Stimulated activated CD4-positive, alpha-beta T cell treated with anti-CD3 and anti-CD28 coated beads, Interleukin-12 subunit alpha, Interleukin-12 subunit beta, amount 100 ng/mL, for 24 hours (primary cell): Measurements from ENCODE around the gene FBXL17.

ENCODE experiments used
- DNase-seq, 2 experiments: peaks; one replicate each; pipeline ENCODE4 v3.0.0-alpha.2; 2020; ENCODE audit warnings: low read depth in 2 of 2

FBXL17 gene

GRCh38 chr5:108373426-108373825 lies 8.5 kb downstream of the FBXL17 start:
- DNase-seq = no peak

GRCh38 chr5:108372369-108372768 lies 9.5 kb downstream of the FBXL17 start:
- no peak for DNase-seq

GRCh38 chr5:108371263-108371662 lies 10.6 kb downstream of the FBXL17 start:
- DNase-seq = no peak

- no peak for DNase-seq
These were observed 12.7 kb downstream of the FBXL17 start for GRCh38 chr5:108369167-108369566.

- DNase-seq = no peak
These were observed 14.1 kb downstream of the FBXL17 start for GRCh38 chr5:108367679-108368334.

GRCh38 chr5:108366500-108366899 lies 15.4 kb downstream of the FBXL17 start:
- DNase-seq = no peak

GRCh38 chr5:108361771-108362170 lies 20.1 kb downstream of the FBXL17 start:
- DNase-seq = no peak

- no peak for DNase-seq
These were observed 20.7 kb downstream of the FBXL17 start for GRCh38 chr5:108361239-108361638.

- no peak for DNase-seq
These were observed 21.6 kb downstream of the FBXL17 start for GRCh38 chr5:108360280-108360679.

- DNase-seq = no peak
These were observed 25.6 kb downstream of the FBXL17 start for GRCh38 chr5:108356286-108356685.

GRCh38 chr5:108353087-108353486 lies 28.8 kb downstream of the FBXL17 start:
- DNase-seq = no peak

GRCh38 chr5:108345541-108346171 lies 36.2 kb downstream of the FBXL17 start:
- DNase-seq = no peak

- no peak for DNase-seq
These were observed 37.6 kb downstream of the FBXL17 start for GRCh38 chr5:108344103-108344822.

- no peak for DNase-seq
These were observed 40.0 kb downstream of the FBXL17 start for GRCh38 chr5:108341866-108342265.

- no peak for DNase-seq
These were observed 41.8 kb downstream of the FBXL17 start for GRCh38 chr5:108340131-108340530.

GRCh38 chr5:108339220-108339619 lies 42.7 kb downstream of the FBXL17 start:
- DNase-seq = no peak

- no peak for DNase-seq
These were observed 47.7 kb downstream of the FBXL17 start for GRCh38 chr5:108334225-108334624.

- no peak for DNase-seq
These were observed 54.9 kb downstream of the FBXL17 start for GRCh38 chr5:108326982-108327381.

GRCh38 chr5:108324886-108325285 lies 57.0 kb downstream of the FBXL17 start:
- DNase-seq = no peak

GRCh38 chr5:108321341-108321740 lies 60.6 kb downstream of the FBXL17 start:
- no peak for DNase-seq

GRCh38 chr5:108320231-108320630 lies 61.7 kb downstream of the FBXL17 start:
- DNase-seq = no peak

GRCh38 chr5:108315829-108316228 lies 66.1 kb downstream of the FBXL17 start:
- no peak for DNase-seq

- DNase-seq = no peak
These were observed 69.6 kb downstream of the FBXL17 start for GRCh38 chr5:108312258-108312657.
